AML-193 (cell line): ENCODE results near the gene PAGR1.
"Not testable (repeated sequence)": the region's sequence is repeated elsewhere in the genome, so short reads cannot be mapped to it uniquely, and the experiment has no call there.

Experiments
- DNase-seq, 2 experiments: peaks; one replicate each; lab custom pipeline; 2025; lab: John Stamatoyannopoulos, UW

Gene PAGR1

DNA sequence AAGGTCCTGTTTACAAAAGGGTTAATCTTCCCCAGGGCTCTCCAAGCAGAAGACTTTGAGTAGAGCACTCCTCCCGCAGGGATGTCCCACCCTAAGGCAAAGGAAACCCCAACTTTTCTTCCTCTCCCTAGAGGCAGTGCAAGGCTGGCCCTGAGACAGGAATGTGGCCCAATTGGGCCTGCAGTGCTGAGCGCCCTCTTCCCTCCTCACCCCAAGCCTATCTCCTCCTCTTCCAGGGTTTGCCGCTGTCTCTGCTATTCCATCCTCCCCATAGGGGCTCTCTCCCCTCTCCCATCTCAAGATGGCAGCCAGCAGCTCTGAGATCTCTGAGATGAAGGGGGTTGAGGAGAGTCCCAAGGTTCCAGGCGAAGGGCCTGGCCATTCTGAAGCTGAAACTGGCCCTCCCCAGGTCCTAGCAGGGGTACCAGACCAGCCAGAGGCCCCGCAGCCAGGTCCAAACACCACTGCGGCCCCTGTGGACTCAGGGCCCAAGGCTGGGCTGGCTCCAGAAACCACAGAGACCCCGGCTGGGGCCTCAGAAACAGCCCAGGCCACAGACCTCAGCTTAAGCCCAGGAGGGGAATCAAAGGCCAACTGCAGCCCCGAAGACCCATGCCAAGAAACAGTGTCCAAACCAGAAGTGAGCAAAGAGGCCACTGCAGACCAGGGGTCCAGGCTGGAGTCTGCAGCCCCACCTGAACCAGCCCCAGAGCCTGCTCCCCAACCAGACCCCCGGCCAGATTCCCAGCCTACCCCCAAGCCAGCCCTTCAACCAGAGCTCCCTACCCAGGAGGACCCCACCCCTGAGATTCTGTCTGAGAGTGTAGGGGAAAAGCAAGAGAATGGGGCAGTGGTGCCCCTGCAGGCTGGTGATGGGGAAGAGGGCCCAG is 3.0 kb upstream of the PAGR1 start:
- no peak for DNase-seq

DNA sequence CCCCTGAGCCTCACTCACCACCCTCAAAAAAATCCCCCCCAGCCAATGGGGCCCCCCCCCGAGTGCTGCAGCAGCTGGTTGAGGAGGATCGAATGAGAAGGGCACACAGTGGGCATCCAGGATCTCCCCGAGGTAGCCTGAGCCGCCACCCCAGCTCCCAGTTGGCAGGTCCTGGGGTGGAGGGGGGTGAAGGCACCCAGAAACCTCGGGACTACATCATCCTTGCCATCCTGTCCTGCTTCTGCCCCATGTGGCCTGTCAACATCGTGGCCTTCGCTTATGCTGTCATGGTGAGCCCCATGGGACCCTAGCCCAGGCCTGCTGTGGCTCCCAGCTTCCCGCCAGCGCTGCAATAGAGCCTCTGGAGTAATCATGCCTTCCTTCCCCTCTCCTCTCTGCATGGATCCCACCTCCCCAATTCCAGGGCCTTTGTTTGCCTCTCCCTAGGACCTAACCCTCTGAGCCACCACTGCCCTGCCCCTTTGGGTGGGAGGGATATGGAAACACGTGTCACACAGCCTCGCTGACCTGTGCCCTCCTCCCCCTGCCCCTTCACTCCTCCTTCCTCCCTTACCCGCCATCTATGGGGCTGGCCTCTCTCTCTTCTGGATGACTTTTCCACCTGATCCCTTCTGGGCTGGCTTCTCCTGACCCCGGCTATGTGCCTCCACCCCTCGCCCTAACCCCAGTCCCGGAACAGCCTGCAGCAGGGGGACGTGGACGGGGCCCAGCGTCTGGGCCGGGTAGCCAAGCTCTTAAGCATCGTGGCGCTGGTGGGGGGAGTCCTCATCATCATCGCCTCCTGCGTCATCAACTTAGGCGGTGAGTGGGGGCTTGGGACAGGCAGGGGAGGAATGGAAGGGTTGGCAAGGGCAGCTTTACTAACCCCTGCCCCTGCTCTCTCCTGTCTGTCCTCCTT is 2.0 kb upstream of the PAGR1 start:
- no peak for DNase-seq

DNA sequence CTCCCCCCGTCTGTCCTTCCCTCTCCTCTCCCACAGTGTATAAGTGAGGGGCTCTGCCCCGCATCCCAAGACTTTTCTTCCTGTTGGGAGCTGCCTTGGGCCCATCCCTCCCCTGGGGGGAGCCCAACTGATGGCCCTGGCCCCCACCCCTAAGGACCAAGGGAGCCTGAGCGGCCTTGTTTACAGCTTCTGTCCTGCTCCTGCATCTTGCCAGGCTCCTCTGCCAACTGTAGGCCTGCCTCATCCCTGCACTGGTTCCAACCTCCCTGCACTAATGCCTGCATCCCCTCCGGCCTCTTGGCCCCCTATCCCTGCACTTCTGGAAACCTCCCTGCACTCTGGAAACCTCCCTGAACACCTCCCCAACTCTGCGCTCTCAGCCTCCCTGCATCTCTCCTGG is 1.4 kb upstream of the PAGR1 start:
- DNase-seq, result no peak

DNA sequence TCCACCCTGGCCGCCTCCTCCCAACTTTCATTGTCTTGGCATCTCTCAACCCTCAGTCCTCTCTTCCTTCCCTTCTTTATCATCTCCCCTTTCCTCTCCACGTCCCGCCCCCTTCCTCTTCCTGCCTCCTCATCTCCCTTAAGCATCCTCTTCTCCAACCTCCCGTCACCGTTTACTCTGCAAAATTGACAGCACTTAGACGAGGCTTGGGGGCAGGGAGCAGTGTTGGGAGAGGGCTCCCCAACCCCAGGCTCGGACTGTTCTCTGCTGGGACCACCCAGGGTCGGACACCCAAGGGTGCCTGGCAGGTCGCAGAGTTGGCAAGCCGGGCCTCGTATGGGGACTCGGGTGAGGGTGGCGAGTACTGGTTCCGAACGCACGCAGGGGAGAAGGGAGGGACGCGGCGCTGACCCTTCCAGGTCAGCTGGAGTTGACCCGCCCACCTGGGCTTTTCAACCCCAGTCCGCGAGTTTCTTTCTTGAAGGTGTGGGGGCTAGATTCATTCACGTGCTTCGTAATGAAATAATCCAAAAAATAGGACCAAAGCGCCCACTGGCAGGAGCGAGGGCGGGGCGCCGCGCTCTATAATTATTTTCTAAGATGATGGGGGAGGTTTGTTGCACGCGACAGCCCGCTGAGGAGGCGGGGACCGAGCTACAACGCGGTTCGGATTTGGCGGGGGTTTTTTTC is 775 bp upstream of the PAGR1 start:
- no peak for DNase-seq

DNA sequence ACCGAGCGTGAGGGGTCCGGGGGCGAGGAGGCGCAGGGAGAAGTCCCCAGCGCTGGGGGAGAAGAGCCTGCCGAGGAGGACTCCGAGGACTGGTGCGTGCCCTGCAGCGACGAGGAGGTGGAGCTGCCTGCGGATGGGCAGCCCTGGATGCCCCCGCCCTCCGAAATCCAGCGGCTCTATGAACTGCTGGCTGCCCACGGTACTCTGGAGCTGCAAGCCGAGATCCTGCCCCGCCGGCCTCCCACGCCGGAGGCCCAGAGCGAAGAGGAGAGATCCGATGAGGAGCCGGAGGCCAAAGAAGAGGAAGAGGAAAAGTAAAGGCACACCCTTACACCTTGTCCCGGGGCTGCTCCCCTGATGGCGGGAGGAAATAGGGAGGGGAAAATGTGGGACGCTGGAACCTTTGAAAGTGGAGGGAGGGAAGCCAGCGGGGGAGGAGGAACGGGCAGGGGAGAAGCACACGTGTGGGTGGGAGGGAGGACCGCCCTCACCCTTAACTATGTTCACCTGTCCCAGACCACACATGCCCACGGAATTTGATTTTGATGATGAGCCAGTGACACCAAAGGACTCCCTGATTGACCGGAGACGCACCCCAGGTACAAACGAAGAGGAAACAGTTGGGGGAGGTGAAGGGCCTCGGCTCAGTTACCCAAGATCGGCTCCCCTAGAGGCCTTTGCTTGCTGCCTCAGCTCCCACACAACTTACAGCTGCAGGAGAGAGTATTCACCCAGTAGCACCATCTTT is 916 bp downstream of the PAGR1 start:
- peak; percentile 56 for DNase-seq

DNA sequence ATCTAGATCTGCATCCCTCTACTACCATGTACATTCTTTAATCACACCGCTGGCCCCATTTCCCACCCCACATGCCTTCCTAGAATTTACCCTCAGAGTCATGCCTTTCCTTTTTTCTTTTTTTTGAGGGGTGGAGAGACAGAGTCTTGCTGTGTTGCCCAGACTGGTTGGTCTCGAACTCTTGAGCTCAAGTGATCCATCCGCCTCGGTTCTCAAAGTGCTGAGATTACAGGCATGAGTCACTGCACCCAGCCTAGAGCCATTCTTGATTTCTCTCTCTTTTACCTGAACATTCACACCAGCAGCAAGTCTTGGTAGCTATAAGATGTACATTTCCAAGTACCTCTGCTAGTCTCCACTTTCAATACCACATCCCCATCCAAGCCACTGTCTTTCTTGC is 2.1 kb downstream of the PAGR1 start:
- DNase-seq, result no peak

DNA sequence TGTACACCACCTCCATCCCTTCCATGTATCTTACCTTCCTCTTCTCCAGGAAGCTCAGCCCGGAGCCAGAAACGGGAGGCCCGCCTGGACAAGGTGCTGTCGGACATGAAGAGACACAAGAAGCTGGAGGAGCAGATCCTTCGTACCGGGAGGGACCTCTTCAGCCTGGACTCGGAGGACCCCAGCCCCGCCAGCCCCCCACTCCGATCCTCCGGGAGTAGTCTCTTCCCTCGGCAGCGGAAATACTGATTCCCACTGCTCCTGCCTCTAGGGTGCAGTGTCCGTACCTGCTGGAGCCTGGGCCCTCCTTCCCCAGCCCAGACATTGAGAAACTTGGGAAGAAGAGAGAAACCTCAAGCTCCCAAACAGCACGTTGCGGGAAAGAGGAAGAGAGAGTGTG is 3.6 kb downstream of the PAGR1 start:
- no peak for DNase-seq

DNA sequence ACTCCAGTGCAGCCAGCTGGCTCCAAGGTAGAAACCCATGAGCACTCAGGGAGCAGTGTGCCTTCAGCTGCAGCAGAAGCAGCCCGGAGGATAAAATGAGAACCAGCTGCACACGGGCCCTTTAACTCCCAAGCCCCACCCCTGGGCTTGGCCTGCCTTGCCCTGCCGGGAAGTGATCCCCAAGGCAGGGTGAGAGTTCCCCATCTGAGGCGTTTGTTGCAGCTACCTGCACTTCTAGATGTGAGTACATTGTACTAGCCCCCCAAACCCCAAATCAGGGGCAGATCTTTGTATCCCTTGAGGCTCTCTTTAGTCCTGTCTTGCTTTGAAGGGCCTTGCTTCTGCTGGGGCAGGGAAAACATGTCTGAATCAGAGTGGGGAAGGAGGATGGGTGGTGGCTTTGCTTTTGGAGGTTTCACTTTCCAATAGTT is 4.3 kb downstream of the PAGR1 start, which contains the start of gene MVP:
MVP (plus strand) TSS at position 192 of the 431 bp plus-strand sequence. CDS start 10,088 bp downstream, outside the sequence.
- DNase-seq, result peak; percentile 64 to 70

DNA sequence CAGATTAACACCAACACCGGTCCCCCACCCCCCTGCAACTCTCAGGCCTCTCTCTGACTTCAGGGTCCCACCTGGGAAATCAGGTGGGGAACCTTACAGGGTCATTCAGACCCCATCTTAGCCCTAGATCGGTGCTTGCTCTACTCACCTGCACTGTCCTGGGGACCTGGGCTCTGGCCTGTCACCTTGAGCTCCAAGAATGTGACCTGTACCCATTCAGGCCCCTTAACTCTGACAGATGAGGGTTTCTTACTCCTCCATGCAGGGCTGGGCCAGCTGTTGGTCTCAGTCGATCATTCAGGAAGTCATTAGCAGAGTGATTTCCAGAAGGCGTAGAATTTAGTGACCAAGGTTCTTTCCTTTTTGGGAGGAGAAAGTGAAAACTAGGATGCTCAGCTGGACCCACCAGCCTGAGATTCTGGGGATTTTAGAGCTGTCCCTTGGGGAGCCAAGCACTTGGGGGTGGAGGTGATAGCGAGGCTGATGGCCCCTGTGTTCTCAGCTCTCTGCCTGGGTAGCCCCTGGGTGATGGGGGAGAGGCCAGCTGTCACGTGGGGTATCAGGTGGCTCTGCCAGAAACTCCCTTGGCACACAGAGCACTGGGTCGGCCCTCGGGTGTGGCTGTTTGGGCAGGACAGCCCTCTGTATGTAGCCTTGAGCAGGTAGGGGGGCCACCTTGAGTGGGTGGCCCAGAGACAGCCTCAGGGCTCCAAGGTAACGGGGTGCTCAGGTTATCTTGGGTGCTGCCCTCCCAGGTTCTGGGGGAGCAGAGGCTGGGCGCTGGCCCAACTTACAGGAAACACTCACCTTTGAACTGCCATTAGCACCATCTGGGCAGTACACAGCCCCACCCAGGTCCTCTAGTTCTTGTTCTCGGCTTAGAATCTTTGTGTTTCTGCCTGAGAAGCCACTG is 5.0 kb downstream of the PAGR1 start:
- DNase-seq, result no peak

DNA sequence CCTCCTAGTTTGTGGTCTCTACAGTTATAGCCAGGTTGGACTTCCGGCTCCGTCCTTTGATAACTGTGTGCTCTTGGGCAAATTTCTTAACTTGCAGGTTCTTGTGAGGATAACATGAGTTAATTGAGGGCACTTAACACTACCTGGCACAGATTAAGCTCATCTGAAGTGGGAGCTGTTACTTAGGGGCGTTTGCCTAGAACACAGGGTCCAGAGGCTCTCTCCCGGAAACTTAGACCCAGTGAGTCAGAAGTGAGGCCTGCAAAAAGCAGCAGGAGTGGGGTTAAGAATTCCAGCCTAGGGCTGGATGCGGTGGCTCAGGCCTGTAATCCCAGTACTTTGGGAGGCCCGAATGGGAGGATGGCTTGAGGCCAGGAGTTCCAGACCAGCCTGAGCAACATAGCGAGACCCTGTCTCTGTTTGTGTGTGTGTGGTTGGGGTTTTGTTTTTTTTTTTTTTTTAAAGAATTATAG is 5.7 kb downstream of the PAGR1 start:
- no peak for DNase-seq

DNA sequence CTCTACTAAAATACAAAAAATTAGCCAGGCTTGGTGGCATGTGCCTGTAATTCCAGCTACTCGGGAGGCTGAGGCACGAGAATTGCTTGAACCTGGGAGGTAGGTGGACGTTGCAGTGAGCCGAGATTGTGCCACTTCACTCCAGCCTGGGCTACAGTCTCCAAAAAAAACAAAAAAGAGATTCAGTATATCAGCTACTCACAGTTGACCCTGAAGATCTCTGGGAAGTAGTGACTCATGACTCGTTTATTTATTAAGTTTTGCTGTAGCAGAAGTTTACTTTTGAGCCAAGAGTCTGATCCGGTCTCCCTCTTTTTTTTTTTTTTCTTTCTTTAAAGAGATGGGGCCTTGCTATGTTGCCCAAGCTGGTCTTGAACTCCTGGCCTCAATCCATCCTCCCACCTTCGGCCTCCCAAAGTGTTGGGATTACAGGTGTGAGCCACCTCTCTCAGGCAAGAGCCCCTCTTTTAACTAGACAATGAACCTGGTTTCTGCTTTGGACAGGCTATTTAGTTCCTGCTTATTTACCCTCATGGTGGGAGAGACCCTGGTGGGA is 8.7 kb downstream of the PAGR1 start:
- no peak for DNase-seq

DNA sequence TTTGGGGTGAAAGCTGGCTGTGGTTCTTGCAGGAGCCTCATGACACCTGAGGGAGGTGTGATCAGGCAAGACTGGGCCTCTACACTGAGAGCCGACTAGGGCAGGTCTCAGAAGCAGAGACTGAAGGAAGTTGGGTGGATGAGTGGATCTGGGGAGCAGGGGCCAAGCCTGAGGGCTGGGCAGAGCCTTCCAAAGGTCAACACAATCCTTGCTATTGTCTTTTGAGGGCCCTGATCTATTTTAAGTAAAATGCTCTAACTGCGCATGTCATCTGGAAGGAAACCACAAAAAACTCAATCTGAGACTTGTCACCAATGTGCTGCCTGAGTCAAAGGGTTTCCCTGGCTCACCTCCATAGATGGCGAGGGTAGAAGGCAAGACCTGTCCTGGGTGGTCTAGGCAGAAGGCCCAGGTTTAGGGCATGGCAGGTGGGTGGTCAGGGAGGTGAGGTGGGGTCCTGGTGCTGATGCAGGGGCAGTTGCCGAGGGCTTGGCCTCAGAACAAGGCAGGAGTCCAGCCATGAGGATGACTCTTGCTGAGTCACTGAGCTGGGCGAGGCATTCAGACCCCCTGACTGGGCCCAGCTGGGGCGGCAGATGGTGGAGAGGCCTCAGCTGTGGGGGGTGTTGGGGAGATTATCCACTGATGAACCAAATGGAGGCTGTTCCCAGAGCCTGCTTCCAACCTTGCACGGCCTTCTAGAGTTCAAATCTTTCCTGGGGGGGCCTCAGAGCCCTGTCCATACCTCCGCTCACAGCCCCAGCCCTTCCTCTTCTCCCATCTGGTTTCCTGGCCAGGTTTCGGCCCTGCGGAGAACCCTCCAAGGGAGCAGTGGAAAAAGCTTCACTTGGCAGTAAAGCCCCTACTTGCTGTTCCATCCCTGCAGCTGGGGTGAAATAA is 9.4 kb downstream of the PAGR1 start:
- DNase-seq, result no peak

DNA sequence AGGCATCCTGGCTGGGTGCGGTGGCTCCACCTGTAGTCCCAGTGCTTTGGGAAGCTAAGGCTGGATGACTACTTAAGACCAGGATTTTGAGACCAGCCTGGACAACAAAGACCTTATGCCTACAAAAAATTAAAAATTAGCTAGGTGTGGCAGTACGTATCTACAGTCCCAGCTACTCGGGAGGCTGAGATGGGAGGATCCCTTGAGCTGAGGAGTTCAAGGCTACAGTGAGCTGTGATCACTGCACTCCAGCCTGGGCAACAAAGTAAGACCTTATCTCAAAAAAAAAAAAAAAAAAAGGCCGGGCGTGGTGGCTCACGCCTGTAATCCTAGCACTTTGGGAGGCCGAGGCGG is 10.4 kb downstream of the PAGR1 start:
- no peak for DNase-seq

DNA sequence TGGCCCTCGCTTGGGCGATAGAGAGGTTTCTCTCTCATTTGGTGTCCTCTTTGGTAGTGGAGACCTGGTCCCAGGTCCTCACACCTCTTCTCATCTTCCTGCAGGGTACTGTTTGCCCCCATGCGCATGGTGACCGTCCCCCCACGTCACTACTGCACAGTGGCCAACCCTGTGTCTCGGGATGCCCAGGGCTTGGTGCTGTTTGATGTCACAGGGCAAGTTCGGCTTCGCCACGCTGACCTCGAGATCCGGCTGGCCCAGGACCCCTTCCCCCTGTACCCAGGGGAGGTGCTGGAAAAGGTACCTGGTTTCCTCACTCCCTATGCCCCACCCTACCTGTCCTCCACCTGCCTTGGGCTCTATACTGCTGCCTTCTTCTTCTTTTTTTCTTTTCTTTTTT is 14.8 kb downstream of the PAGR1 start:
- DNase-seq, result no peak

DNA sequence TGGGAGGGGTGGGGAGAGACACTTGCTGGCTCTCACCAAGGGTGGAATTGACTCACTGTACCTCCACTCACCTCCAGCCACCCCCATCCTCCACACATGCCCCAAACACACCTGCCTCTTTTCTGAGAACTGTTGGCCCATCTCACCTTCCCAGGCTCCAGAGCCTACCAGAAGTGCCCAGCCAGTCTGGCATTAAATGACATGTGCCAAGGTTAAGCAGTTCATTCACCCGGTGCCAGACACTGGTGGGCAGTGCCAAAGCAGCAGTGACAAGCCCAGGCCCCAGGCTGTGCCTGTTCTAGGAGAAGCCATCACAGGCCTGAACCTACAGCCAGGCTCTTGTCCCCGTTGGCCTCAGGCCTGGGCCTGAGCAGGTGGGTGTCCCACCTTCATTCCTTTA is 15.5 kb downstream of the PAGR1 start:
- no peak for DNase-seq

DNA sequence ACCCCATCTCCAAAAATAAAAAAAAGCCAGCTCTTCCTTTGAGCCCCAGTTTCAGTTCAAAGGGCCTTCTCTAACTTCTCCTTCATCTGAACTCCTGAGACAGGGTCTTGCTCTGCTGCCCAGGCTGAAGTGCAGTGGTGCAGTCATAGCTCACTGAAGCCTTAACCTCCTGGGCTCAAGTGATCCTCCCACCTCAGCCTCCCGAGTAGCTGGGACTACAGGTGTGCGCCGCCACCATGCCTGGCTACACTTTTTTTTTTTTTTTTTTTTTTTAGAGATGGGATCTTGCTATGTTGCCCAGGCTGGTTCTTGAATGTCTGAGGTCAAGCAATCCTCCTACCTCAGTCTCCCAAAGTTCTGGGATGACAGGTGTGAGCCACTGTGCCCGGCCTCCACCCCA is 17.3 kb downstream of the PAGR1 start:
- DNase-seq, result not testable (repeated sequence)

DNA sequence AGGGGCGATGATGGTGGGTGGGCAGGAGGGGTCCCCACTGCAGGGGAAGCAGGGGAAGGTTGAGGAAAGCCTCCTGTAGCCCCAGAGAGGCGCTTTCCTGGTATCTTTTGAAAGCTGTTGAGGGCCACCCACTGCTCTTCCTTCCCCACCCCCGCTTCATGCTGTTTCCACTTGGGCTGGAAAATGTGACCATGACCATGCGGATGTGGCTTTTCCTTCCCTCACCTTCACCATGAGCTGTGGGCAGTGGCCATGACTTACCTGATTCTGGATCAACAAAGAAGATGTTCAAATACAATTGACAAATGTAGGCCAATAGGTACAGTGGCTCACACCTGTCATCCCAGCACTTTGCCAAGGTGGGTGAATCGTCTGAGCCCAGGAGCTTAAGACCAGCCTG is 18.1 kb downstream of the PAGR1 start:
- no peak for DNase-seq

DNA sequence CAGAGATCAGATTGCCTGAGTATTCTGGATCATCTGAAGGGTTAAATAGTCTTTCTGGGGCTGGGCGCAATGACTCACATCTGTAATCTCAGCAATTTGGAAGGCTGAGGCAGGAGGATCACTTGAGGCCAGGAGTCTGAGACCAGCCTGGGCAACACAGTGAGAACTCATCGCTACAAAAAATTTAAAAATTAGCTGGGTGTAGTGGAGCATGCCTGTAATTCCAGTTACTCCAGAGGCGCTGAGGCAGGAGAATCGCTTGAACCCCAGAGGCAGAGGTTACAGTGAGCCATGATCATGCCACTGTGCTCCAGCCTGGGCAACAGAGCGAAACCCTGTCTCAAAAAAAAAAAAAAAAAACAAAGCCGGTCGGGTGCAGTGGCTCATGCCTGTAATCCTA is 20.0 kb downstream of the PAGR1 start:
- DNase-seq, result no peak

DNA sequence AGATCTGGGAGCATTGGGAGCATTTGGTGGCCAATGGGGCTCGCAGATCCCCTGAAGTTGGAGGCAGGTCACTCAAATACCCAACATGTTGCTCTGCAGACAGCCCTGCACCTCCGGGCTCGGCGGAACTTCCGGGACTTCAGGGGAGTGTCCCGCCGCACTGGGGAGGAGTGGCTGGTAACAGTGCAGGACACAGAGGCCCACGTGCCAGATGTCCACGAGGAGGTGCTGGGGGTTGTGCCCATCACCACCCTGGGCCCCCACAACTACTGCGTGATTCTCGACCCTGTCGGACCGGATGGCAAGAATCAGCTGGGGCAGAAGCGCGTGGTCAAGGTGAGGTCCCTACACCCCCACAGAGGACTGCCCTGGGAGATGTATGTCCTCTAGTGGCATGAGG is 20.7 kb downstream of the PAGR1 start:
- DNase-seq, result no peak
